Activated CD4-positive, alpha-beta T cell treated with anti-CD3 and anti-CD28 coated beads for 4 hours (primary cell): ENCODE data around the gene GAGE12E.
"Not testable (repeated sequence)": the region's sequence is repeated elsewhere in the genome, so short reads cannot be mapped to it uniquely, and the experiment has no call there.

ENCODE experiments used
- DNase-seq, 2 donors: peaks; one replicate each; pipeline ENCODE4 v3.0.0-alpha.2; 2020

The GAGE12E gene, protein sequence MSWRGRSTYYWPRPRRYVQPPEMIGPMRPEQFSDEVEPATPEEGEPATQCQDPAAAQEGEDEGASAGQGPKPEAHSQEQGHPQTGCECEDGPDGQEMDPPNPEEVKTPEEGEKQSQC

DNA sequence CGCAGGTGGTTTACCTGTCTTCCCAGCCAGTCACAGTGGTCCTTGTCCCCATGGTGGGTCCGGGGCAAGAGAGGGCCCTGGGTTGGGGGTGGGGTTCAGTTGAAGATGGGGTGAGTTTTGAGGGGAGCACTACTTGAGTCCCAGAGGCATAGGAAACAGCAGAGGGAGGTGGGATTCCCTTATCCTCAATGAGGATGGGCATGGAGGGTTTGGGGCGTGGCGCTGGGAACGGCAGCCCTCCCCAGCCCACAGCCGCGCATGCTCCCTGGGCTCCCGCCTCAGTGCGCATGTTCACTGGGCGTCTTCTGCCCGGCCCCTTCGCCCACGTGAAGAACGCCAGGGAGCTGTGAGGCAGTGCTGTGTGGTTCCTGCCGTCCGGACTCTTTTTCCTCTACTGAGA lies at the start of gene GAGE12E:
Gene GAGE12E, plus strand, starts transcription at position 301 of the 400 bp plus-strand sequence. CDS start 1,155 bp downstream, outside the sequence.
- DNase-seq: not testable (repeated sequence)

DNA sequence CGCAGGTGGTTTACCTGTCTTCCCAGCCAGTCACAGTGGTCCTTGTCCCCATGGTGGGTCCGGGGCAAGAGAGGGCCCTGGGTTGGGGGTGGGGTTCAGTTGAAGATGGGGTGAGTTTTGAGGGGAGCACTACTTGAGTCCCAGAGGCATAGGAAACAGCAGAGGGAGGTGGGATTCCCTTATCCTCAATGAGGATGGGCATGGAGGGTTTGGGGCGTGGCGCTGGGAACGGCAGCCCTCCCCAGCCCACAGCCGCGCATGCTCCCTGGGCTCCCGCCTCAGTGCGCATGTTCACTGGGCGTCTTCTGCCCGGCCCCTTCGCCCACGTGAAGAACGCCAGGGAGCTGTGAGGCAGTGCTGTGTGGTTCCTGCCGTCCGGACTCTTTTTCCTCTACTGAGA lies 19.2 kb upstream of the GAGE12E start, which contains the start of gene GAGE12C:
Gene GAGE12C, plus strand, starts transcription at position 301 of the 400 bp plus-strand sequence. CDS start 1,155 bp downstream, outside the sequence.
- not testable (repeated sequence) for DNase-seq

DNA sequence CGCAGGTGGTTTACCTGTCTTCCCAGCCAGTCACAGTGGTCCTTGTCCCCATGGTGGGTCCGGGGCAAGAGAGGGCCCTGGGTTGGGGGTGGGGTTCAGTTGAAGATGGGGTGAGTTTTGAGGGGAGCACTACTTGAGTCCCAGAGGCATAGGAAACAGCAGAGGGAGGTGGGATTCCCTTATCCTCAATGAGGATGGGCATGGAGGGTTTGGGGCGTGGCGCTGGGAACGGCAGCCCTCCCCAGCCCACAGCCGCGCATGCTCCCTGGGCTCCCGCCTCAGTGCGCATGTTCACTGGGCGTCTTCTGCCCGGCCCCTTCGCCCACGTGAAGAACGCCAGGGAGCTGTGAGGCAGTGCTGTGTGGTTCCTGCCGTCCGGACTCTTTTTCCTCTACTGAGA lies 9.7 kb upstream of the GAGE12E start, which contains the start of gene GAGE12D:
Gene GAGE12D, plus strand, starts transcription at position 301 of the 400 bp plus-strand sequence. CDS start 1,155 bp downstream, outside the sequence.
- not testable (repeated sequence) for DNase-seq

DNA sequence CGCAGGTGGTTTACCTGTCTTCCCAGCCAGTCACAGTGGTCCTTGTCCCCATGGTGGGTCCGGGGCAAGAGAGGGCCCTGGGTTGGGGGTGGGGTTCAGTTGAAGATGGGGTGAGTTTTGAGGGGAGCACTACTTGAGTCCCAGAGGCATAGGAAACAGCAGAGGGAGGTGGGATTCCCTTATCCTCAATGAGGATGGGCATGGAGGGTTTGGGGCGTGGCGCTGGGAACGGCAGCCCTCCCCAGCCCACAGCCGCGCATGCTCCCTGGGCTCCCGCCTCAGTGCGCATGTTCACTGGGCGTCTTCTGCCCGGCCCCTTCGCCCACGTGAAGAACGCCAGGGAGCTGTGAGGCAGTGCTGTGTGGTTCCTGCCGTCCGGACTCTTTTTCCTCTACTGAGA lies 9.5 kb downstream of the GAGE12E start, which contains the start of gene GAGE12F:
Gene GAGE12F, plus strand, starts transcription at position 301 of the 400 bp plus-strand sequence. CDS start 1,155 bp downstream, outside the sequence.
- DNase-seq: not testable (repeated sequence)

DNA sequence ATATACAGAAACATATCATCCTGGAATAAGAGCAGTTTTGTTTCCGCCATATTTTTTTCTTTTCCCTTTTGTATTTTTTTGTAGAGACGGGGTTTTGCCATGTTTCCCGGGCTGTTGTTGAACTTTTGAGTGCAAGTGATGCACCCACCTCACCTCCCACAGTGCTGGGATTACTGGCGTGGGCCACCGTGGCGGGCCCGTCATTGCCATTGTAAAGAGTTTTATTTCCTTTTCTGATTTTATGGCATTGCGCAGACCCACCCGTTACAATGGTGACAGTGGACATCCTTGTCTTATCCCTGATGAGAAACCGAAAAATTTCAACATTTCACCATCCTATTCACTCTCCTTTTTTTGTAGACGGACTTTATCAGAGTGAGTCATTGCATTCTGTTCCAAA lies 17.6 kb downstream of the GAGE12E start:
- not testable (repeated sequence) for DNase-seq

DNA sequence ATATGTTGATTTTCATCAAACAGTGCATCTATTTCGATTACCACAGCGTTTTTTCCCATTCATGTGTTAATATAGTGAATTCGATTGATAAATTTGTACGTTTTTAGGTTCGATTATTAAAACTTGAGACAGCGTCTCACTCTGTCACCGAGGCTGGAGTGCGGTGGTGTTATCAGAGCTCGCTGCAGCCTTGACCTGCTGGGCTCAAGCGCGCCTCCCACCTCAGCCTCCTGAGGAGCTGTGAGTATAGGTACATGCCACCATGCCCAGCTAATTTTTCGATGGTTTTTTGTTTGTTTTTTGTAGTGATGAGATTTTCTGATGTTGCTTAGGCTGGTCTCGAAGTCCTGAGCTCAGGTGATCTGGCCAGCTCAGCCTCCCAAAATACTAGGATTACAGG lies 18.1 kb downstream of the GAGE12E start:
- not testable (repeated sequence) for DNase-seq

DNA sequence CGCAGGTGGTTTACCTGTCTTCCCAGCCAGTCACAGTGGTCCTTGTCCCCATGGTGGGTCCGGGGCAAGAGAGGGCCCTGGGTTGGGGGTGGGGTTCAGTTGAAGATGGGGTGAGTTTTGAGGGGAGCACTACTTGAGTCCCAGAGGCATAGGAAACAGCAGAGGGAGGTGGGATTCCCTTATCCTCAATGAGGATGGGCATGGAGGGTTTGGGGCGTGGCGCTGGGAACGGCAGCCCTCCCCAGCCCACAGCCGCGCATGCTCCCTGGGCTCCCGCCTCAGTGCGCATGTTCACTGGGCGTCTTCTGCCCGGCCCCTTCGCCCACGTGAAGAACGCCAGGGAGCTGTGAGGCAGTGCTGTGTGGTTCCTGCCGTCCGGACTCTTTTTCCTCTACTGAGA lies 19.0 kb downstream of the GAGE12E start, which contains the start of gene GAGE12G:
Gene GAGE12G, plus strand, starts transcription at position 301 of the 400 bp plus-strand sequence. CDS start 1,155 bp downstream, outside the sequence.
- not testable (repeated sequence) for DNase-seq

DNA sequence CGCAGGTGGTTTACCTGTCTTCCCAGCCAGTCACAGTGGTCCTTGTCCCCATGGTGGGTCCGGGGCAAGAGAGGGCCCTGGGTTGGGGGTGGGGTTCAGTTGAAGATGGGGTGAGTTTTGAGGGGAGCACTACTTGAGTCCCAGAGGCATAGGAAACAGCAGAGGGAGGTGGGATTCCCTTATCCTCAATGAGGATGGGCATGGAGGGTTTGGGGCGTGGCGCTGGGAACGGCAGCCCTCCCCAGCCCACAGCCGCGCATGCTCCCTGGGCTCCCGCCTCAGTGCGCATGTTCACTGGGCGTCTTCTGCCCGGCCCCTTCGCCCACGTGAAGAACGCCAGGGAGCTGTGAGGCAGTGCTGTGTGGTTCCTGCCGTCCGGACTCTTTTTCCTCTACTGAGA lies 28.6 kb downstream of the GAGE12E start, which contains the start of gene GAGE12H:
Gene GAGE12H, plus strand, starts transcription at position 301 of the 400 bp plus-strand sequence. CDS start 1,155 bp downstream, outside the sequence.
- not testable (repeated sequence) for DNase-seq

DNA sequence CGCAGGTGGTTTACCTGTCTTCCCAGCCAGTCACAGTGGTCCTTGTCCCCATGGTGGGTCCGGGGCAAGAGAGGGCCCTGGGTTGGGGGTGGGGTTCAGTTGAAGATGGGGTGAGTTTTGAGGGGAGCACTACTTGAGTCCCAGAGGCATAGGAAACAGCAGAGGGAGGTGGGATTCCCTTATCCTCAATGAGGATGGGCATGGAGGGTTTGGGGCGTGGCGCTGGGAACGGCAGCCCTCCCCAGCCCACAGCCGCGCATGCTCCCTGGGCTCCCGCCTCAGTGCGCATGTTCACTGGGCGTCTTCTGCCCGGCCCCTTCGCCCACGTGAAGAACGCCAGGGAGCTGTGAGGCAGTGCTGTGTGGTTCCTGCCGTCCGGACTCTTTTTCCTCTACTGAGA lies 38.1 kb downstream of the GAGE12E start, which contains the start of gene GAGE2A:
Gene GAGE2A, plus strand, starts transcription at position 301 of the 400 bp plus-strand sequence. CDS start 1,155 bp downstream, outside the sequence.
- DNase-seq: not testable (repeated sequence)

DNA sequence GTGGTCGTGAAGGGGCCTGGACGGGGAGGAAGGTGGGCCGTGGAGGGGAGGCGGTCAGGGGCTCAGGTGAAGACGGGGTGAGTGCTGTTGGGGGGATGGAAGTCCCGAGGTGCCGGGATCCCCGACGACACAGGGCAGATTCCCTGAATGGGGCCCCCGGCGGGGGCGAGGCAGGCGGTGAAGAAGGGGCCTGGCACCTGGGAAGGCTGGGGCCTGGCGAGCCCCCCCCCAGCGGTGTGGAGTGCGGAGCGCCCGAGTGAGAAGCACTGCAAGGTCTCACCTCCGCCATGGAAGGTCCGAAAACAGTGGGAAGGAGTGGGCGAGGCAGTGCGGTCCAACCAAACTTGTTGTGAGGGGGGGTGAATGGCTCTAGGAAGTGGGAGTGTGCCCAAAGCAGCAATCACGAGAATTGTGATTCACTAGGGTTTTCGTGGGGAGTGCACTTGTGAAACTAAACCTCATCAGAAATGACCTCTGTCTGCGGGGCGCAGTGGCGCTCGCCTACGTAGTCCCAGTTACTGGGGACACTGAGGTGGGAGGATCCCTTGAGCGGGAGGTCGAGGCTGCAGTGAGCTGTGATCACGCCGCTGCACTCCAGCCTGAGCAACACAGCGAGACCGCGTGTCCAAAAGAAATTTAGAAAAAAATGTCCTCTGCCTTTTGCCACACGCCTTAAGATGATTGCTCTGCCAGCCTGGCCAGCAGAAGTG lies 38.8 kb downstream of the GAGE12E start:
- DNase-seq: peak in 1 of 2 donors; percentile 1

DNA sequence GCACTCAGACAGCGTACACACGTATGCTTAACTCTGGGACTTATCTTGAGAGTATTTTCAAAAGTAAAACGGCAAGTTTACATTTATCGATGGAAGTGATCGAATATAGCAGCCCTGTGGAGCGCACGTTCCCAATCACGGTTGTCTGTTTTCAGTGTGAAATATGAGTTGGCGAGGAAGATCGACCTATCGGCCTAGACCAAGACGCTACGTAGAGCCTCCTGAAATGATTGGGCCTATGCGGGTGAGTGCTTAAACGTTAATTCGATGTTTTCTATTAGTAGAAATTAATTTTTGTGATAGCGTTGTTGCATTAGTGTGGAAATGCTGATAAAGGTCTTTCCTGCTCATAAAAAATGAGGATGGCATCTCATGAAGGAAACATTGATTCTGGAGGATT lies 39.4 kb downstream of the GAGE12E start:
- not testable (repeated sequence) for DNase-seq

DNA sequence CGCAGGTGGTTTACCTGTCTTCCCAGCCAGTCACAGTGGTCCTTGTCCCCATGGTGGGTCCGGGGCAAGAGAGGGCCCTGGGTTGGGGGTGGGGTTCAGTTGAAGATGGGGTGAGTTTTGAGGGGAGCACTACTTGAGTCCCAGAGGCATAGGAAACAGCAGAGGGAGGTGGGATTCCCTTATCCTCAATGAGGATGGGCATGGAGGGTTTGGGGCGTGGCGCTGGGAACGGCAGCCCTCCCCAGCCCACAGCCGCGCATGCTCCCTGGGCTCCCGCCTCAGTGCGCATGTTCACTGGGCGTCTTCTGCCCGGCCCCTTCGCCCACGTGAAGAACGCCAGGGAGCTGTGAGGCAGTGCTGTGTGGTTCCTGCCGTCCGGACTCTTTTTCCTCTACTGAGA lies 47.6 kb downstream of the GAGE12E start, which contains the start of gene GAGE1:
Gene GAGE1, plus strand, starts transcription at position 301 of the 400 bp plus-strand sequence. CDS start 1,155 bp downstream, outside the sequence.
- DNase-seq: not testable (repeated sequence)
